Karpas-422 (cell line): ENCODE measurements around the gene PTGES3. TPM values are rescaled to one million over a fixed set of nuclear protein-coding genes. Genes with fewer than 3 reads are reported as not detected.
"Not testable (repeated sequence)": the region's sequence is repeated elsewhere in the genome, so short reads cannot be mapped to it uniquely, and the experiment has no call there.

Experiments used
- DNase-seq: peaks from one replicate; pipeline ENCODE4 v3.0.0-alpha.2; 2015
- H2AFZ ChIP-seq: fragments of 200-600 bp; sonication (generic); 2 replicates; pipeline ENCODE4 v1.6.1; 2014; ENCODE audit warnings: antibody characterized with exemption, low read length, mixed read lengths
- H3K27ac ChIP-seq: fragments of 200-600 bp; sonication (generic); 2 replicates; pipeline ENCODE4 v1.5.1; 2014; ENCODE audit warnings: mild to moderate bottlenecking, low read length, moderate library complexity
- H3K27me3 ChIP-seq: fragments of 200-600 bp; sonication (generic); 2 replicates; pipeline ENCODE4 v1.6.1; 2014; ENCODE audit warnings: low read length, mixed read lengths
- H3K36me3 ChIP-seq: fragments of 200-600 bp; sonication (generic); 2 replicates; pipeline ENCODE4 v1.6.1; 2014; ENCODE audit warnings: low read length, mixed read lengths; ENCODE audit not compliant: insufficient read depth
- H3K4me1 ChIP-seq: fragments of 200-600 bp; sonication (generic); 2 replicates; pipeline ENCODE4 v1.6.1; 2014; ENCODE audit warnings: mild to moderate bottlenecking, low read length, mixed read lengths
- H3K4me2 ChIP-seq: fragments of 200-600 bp; sonication (generic); 2 replicates; pipeline ENCODE4 v1.6.1; 2014; ENCODE audit warnings: low read length, low read depth, mild to moderate bottlenecking; ENCODE audit not compliant: poor library complexity, severe bottlenecking
- H3K4me3 ChIP-seq: fragments of 200-600 bp; sonication (generic); 2 replicates; pipeline ENCODE4 v1.5.1; 2014; ENCODE audit warnings: mild to moderate bottlenecking, antibody characterized with exemption, low read length, mixed read lengths
- H3K79me2 ChIP-seq: fragments of 200-600 bp; sonication (generic); 2 replicates; pipeline ENCODE4 v1.6.1; 2014; ENCODE audit warnings: mild to moderate bottlenecking, low read length, mixed read lengths
- H3K9ac ChIP-seq: fragments of 200-600 bp; sonication (generic); 2 replicates; pipeline ENCODE4 v1.6.0; 2014; ENCODE audit warnings: low read length
- H3K9me2 ChIP-seq: fragments of 200-600 bp; sonication (generic), shearing (Covaris generic); replicated peaks from 2 replicates; pipeline ENCODE4 v1.6.0; 2014; ENCODE audit warnings: mild to moderate bottlenecking, low read length, moderate library complexity; ENCODE audit not compliant: insufficient read depth
- H3K9me3 ChIP-seq: fragments of 300-700, 200-600 bp; sonication (generic); 2 replicates; pipeline ENCODE4 v1.6.1; 2014; ENCODE audit warnings: low read length, mixed read lengths
- H4K20me1 ChIP-seq: fragments of 200-600 bp; sonication (generic); 2 replicates; pipeline ENCODE4 v1.6.1; 2014; ENCODE audit warnings: mild to moderate bottlenecking, antibody characterized with exemption, low read length, low read depth; ENCODE audit not compliant: insufficient read depth
- total RNA-seq: library from RNA; depleted of rRNA; stranded (reverse); fragments of >200 nt; shearing (Covaris generic); gene quantifications from 2 replicates; pipeline ENCODE4 v1.2.3, GENCODE V29; 2014; ENCODE audit warnings: low replicate concordance

PTGES3 gene
- total RNA-seq, 1 experiment from 2014 or later: 126 TPM

DNA sequence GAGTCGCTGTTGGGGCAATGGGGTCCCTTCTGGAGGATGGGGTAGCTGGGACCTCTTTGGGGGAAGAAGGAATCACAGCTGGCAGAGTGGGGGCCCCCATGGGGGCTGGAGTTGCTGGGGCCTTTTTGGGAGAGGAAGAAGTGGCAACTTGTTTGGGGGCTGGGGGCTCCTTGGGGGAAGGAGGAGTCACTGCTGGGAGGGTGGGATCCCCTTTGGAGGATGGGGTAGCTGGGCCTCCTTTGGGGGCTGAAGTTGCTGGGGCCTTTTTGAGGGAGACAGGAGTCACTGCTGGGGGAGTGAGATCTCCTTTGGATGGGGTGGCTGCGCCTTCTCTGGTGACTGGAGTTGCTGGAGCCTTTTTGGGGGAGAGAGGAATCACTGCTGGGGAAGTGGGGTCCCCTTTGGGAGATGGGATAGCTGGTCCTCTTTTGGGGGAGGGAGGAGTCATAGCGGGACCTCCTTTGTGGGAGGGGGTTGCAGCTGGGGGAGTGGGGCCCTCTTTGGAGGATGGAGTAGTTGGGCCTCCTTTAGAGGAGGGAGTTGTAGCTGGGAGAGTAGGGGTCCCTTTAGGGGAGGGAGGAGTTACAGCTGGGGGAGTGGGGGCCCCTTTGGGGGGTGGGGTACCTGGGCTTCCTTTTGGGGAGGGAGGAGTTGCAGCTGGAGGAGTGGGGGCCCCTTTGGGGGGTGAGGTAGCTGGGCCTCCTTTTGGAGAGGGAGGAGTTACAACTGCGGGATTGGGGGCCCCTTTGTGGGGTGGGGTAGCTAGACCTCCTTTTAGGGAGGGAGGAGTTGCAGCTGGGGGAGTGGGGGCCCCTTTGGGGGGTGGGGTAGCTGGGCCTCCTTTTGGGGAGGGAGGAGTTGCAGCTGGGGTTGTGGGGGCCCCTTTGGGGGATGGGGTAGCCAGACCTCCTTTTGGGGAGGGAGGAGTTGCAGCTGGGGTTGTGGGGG lies 29.1 kb upstream of the PTGES3 start:
- H3K27ac ChIP-seq: peak overlapping the region; percentile 74
- H3K4me2 ChIP-seq: no peak overlapping the region
- H3K9me3 ChIP-seq: no peaks in the 10 kb centered on the region
- peaks cover 69% of the 10 kb centered on the region for H3K36me3 ChIP-seq
- no peak overlapping the region for H2AFZ ChIP-seq
- H3K9me2 ChIP-seq: no peaks in the 10 kb centered on the region
- H3K4me1 ChIP-seq: peaks cover 58% of the 10 kb centered on the region
- DNase-seq: no peak
- no peak overlapping the region for H3K9ac ChIP-seq
- no peak overlapping the region for H3K4me3 ChIP-seq
- H3K79me2 ChIP-seq: peaks cover 36% of the 10 kb centered on the region
- H3K27me3 ChIP-seq: no peaks in the 10 kb centered on the region
- H4K20me1 ChIP-seq: peaks cover 76% of the 10 kb centered on the region

DNA sequence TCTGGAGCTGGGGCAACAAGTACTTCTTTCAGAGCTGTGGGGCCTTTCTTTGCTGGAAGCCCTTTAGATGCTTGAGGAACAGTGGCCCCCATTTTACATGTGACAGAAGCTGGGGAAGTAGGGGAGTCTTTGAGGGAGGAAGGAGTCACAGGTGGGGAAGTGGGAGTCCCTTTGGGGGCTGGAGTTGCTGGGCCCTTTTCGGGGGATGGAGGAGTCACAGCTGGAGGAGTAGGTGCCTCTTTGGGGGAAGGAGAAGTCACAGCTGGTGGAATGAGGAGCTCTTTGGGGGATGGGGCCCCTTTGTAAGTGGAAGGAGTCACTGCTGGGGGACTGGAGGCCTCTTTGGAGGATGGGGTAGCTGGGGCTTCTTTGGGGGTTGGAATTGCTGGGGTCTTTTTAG lies 28.4 kb upstream of the PTGES3 start:
- Histone ChIP-seq H3K79me2 (peaks cover 29% of the 10 kb centered on the region), H3K4me3 (no peak overlapping the region), H3K4me2 (no peak overlapping the region), H3K9ac (no peak overlapping the region), H2AFZ (no peak overlapping the region), H3K36me3 (peaks cover 64% of the 10 kb centered on the region), H4K20me1 (peaks cover 68% of the 10 kb centered on the region), H3K9me2 (no peaks in the 10 kb centered on the region), H3K27ac (peak overlapping the region; percentile 74; the same call in 1 of the 2 replicates), H3K27me3 (no peaks in the 10 kb centered on the region), H3K9me3 (no peaks in the 10 kb centered on the region), H3K4me1 (peaks cover 50% of the 10 kb centered on the region)
- no peak for DNase-seq

DNA sequence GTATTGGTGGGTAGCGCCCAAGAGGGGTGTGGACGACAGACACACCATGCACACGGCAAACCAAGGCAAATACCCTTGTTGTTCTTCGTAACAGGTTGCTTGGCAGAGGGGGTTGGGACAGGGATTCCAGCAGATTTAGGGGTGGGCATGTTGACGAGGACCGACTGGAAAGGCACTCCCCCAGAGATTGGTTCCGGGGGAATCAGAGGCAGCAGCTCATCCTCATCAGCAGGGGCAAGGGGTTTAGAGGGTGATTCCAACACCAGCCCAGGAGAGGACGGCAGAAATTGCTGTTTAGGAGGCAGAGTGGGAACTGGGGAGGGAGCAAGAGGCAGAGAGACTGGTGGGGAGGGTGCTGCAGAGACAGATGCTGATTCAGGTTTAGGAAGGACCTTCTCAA lies 27.7 kb upstream of the PTGES3 start:
- Histone ChIP-seq H3K4me1 (peaks cover 43% of the 10 kb centered on the region), H3K4me3 (no peak overlapping the region), H3K27ac (no peak overlapping the region), H3K9me2 (no peaks in the 10 kb centered on the region), H3K4me2 (no peak overlapping the region), H3K9me3 (no peaks in the 10 kb centered on the region), H3K36me3 (peaks cover 57% of the 10 kb centered on the region), H3K9ac (no peak overlapping the region), H4K20me1 (peaks cover 62% of the 10 kb centered on the region), H2AFZ (no peak overlapping the region), H3K27me3 (no peaks in the 10 kb centered on the region), H3K79me2 (peaks cover 22% of the 10 kb centered on the region)
- DNase-seq: no peak

DNA sequence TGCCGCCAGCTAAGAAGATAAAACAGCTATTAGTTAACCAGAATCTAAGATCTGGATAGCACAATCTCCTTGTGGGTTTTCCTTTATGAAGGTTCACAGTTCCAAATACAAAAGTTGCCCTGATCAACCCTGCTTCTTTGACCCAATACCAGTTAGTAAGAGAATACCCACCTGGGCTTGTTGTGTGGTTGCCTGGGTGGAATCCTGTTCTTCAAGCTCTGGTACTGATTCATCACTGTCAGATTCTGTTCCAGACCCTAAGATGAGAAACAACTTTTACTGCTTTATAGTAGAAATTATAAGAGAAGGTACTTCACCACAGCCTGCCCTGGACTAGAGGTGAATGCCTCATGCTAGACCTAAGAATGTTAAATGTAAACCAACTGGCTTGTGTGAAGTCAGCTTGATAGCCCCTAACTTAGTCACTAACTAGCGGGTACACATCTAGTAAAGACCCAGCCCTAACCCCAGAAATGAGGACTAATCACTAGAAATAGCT lies 26.4 kb upstream of the PTGES3 start:
- Histone ChIP-seq H3K9me3 (no peaks in the 10 kb centered on the region), H3K9me2 (no peaks in the 10 kb centered on the region), H3K4me2 (no peak overlapping the region), H3K79me2 (peaks cover 9% of the 10 kb centered on the region), H3K9ac (no peak overlapping the region), H3K27me3 (no peaks in the 10 kb centered on the region), H2AFZ (no peak overlapping the region), H3K36me3 (peaks cover 44% of the 10 kb centered on the region), H3K27ac (no peak overlapping the region), H3K4me1 (peaks cover 30% of the 10 kb centered on the region), H3K4me3 (no peak overlapping the region), H4K20me1 (peaks cover 48% of the 10 kb centered on the region)
- DNase-seq: peak; percentile 37

DNA sequence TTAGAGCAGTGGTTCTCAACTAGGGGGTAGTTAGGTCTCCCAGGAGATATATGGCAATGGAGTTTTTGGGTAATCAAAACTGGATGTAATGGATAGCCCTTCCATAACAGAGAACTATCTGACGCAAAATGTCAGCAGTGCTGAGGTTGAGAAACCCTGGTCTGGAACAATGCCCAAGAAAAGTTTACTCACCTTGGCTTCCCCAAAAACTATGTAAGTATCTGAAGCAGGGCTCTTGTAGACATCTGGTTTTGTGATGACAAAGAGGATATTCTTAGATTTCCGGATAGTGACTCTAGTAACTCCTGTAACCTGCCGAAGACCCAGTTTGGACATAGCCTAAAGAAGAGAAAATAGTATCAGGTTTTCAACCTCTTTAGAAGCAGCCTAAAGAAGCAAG lies 25.3 kb upstream of the PTGES3 start:
- Histone ChIP-seq H3K36me3 (peaks cover 39% of the 10 kb centered on the region), H2AFZ (no peak overlapping the region), H3K27ac (no peak overlapping the region), H3K4me1 (peaks cover 19% of the 10 kb centered on the region), H3K4me2 (no peak overlapping the region), H4K20me1 (peaks cover 37% of the 10 kb centered on the region), H3K9me3 (no peaks in the 10 kb centered on the region), H3K79me2 (no peaks in the 10 kb centered on the region; the same call in 1 of the 2 replicates), H3K9ac (no peak overlapping the region), H3K9me2 (no peaks in the 10 kb centered on the region), H3K27me3 (no peaks in the 10 kb centered on the region), H3K4me3 (no peak overlapping the region)
- no peak for DNase-seq

DNA sequence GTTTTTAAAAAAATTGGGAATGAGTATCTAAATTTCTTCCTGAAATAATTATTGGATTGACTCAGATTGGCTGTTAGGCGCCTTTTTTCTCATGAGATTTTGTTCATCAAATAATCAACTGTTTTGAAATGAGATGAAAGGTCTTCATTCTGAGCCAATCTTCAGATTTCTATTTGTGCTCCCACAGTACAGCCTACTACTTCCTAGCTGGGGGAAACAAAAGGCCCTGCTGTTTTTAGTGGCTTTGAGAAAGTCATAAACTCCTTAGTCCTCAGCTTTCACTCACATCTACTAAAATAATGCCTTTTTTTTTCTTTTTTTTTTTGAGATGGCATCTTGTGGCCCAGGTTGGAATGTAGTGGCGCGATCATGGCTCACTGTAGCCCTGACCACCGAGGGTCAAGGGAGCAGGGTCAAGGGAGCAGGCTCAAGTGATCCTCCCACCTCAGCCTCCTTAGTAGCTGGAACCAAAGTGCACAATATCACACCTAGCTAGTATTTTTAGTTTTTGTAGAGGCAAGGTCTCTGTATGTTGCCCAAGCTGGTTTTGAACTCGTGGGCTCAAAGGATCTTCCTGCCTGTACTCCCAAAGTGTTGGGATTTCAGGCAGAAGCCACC lies 21.8 kb upstream of the PTGES3 start:
- Histone ChIP-seq H3K4me1 (no peaks in the 10 kb centered on the region), H2AFZ (no peak overlapping the region), H3K9ac (no peak overlapping the region), H3K27me3 (no peaks in the 10 kb centered on the region), H3K36me3 (peaks cover 29% of the 10 kb centered on the region), H3K9me2 (no peaks in the 10 kb centered on the region), H3K9me3 (no peaks in the 10 kb centered on the region), H3K4me2 (no peak overlapping the region), H3K4me3 (no peak overlapping the region), H3K79me2 (no peaks in the 10 kb centered on the region), H4K20me1 (peaks cover 11% of the 10 kb centered on the region), H3K27ac (no peak overlapping the region)
- DNase-seq: no peak

DNA sequence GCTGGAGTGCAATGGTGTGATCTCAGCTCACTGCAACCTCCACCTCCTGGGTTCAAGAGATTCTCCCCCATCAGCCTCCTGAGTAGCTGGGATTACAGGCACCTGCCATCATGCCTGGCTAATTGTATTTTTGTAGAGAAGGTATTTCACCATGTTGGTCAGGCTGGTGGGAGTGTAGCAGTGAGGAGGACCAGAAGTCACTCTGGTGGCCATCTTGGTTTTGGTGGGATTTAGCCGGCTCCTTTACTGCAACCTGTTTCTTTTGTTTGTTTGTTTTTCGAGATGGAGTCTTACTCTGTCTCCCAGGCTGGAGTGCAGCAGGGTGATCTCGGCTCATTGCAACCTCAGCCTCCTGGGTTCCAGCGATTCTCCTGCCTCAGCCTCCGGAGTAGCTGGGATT lies 16.4 kb upstream of the PTGES3 start:
- not testable (repeated sequence) for H3K9me2 ChIP-seq, DNase-seq, H2AFZ ChIP-seq

DNA sequence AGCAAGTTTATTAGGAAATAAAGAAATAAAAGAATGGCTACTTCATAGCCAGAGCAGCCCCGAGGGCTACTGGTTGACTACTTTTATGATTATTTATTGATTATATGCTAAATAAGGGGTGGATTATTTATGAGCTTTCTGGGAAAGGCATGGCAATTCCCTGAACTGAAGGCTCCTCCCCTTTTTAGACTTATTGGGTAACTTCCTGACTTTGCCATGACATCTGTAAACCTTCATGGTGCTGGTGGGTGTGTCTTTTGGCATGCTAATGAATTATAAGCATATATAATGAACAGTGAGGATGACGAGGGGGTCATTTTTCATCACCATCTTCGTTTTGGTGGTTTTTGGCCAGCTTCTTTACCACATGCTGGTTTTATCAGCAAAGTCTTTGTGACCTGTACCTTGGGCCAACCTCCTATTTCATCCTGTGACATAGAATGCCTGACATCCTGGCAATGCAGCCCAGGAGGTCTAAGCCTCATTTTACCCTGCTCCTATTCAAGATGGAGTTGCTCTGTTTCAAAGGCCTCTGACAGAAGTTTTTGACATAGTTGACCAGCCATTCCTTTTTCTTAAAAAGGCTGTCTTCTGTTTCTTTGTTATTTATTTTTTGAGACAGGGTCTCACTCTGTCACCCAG lies 11.1 kb upstream of the PTGES3 start:
- Histone ChIP-seq H3K79me2 (no peaks in the 10 kb centered on the region), H4K20me1 (no peaks in the 10 kb centered on the region), H3K9ac (no peak overlapping the region), H3K9me2 (no peaks in the 10 kb centered on the region), H3K9me3 (no peaks in the 10 kb centered on the region), H3K4me2 (no peak overlapping the region), H3K27ac (no peak overlapping the region), H3K36me3 (no peaks in the 10 kb centered on the region), H3K4me1 (peaks cover 4% of the 10 kb centered on the region; the same call in 1 of the 2 replicates), H3K27me3 (no peaks in the 10 kb centered on the region), H2AFZ (no peak overlapping the region), H3K4me3 (no peak overlapping the region)
- DNase-seq: peak; percentile 39

More for the DNA sequence above, 16.4 kb upstream of the PTGES3 start:
- not testable (repeated sequence) for H3K36me3 ChIP-seq, H3K27ac ChIP-seq, H3K4me3 ChIP-seq, H3K79me2 ChIP-seq, H3K4me1 ChIP-seq, H4K20me1 ChIP-seq, H3K27me3 ChIP-seq, H3K9me3 ChIP-seq, H3K4me2 ChIP-seq, H3K9ac ChIP-seq
